Ishikawa (cell line): Measurements from ENCODE around the gene SH3RF3.

Source experiments
- CEBPB ChIP-seq: IDR thresholded peaks from 2 replicates; pipeline ENCODE4 v1.6.1; 2012
- CREB1 ChIP-seq: IDR thresholded peaks from 2 replicates; pipeline ENCODE4 v1.6.1; 2012; ENCODE audit warnings: low read depth
- EGR1 ChIP-seq: IDR thresholded peaks from 2 replicates; pipeline ENCODE4 v1.6.1; 2012
- EP300 ChIP-seq: IDR thresholded peaks from 2 replicates; pipeline ENCODE4 v1.6.1; 2012; ENCODE audit warnings: borderline replicate concordance
- FOXM1 ChIP-seq: IDR thresholded peaks from 2 replicates; pipeline ENCODE4 v1.6.1; 2012; ENCODE audit warnings: low read depth, borderline replicate concordance
- MAX ChIP-seq: IDR thresholded peaks from 2 replicates; pipeline ENCODE4 v1.6.1; 2012
- NFIC ChIP-seq: IDR thresholded peaks from 2 replicates; pipeline ENCODE4 v1.6.1; 2012
- RAD21 ChIP-seq: IDR thresholded peaks from 2 replicates; pipeline ENCODE4 v1.6.1; 2012; ENCODE audit warnings: low read depth
- REST ChIP-seq: IDR thresholded peaks from 2 replicates; pipeline ENCODE4 v1.6.1; 2012; ENCODE audit warnings: low read depth, mild to moderate bottlenecking
- TAF1 ChIP-seq: IDR thresholded peaks from 2 replicates; pipeline ENCODE4 v1.6.1; 2012; ENCODE audit warnings: low read depth, mild to moderate bottlenecking
- TCF12 ChIP-seq: IDR thresholded peaks from 2 replicates; pipeline ENCODE4 v1.6.1; 2012; ENCODE audit warnings: low read depth
- TEAD4 ChIP-seq: IDR thresholded peaks from 2 replicates; pipeline ENCODE4 v1.6.1; 2012
- USF1 ChIP-seq: IDR thresholded peaks from 2 replicates; pipeline ENCODE4 v1.6.1; 2012
- YY1 ChIP-seq: IDR thresholded peaks from 2 replicates; pipeline ENCODE4 v1.6.1; 2012; ENCODE audit warnings: low read depth
- ZBTB7A ChIP-seq: IDR thresholded peaks from 2 replicates; pipeline ENCODE4 v1.6.1; 2012; ENCODE audit warnings: low read depth

Gene SH3RF3

GRCh38 chr2:109253217-109253616 is 124.2 kb downstream of the SH3RF3 start:
- no peak for TF ChIP-seq USF1
- no peak for TF ChIP-seq TCF12
- TF ChIP-seq RAD21 = no peak
- no peak for TF ChIP-seq EP300
- TF ChIP-seq TAF1 = no peak
- no peak for TF ChIP-seq CEBPB
- no peak for TF ChIP-seq TEAD4
- no peak for TF ChIP-seq ZBTB7A
- TF ChIP-seq MAX = no peak
- no peak for TF ChIP-seq YY1
- no peak for TF ChIP-seq CREB1
- no peak for TF ChIP-seq FOXM1
- no peak for TF ChIP-seq EGR1
- no peak for TF ChIP-seq NFIC
- TF ChIP-seq REST = no peak

GRCh38 chr2:109254174-109254904 is 125.3 kb downstream of the SH3RF3 start:
- TF ChIP-seq FOXM1 (no peak), USF1 (no peak), ZBTB7A (no peak), REST (no peak), CEBPB (no peak), TEAD4 (no peak), TAF1 (no peak), NFIC (no peak), TCF12 (no peak), RAD21 (no peak), CREB1 (no peak), EGR1 (no peak)

- no peak for TF ChIP-seq TCF12
- TF ChIP-seq EP300 = no peak
- TF ChIP-seq CEBPB = no peak
- TF ChIP-seq YY1 = no peak
- no peak for TF ChIP-seq TAF1
- TF ChIP-seq FOXM1 = no peak
- no peak for TF ChIP-seq ZBTB7A
- TF ChIP-seq RAD21 = no peak
- TF ChIP-seq MAX = no peak
Measured at GRCh38 chr2:109255654-109256053, 126.6 kb downstream of the SH3RF3 start.

- TF ChIP-seq TEAD4 (no peak), ZBTB7A (no peak), TAF1 (no peak), TCF12 (no peak), NFIC (no peak), EP300 (no peak), MAX (no peak), REST (no peak), USF1 (no peak), CREB1 (no peak), CEBPB (no peak)
Measured at GRCh38 chr2:109256111-109256510, 127.1 kb downstream of the SH3RF3 start.
